ENCODE results near the gene ACRV1.
"Not testable (repeated sequence)": the region's sequence is repeated elsewhere in the genome, so short reads cannot be mapped to it uniquely, and the experiment has no call there.

Gene ACRV1, protein sequence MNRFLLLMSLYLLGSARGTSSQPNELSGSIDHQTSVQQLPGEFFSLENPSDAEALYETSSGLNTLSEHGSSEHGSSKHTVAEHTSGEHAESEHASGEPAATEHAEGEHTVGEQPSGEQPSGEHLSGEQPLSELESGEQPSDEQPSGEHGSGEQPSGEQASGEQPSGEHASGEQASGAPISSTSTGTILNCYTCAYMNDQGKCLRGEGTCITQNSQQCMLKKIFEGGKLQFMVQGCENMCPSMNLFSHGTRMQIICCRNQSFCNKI

DNA sequence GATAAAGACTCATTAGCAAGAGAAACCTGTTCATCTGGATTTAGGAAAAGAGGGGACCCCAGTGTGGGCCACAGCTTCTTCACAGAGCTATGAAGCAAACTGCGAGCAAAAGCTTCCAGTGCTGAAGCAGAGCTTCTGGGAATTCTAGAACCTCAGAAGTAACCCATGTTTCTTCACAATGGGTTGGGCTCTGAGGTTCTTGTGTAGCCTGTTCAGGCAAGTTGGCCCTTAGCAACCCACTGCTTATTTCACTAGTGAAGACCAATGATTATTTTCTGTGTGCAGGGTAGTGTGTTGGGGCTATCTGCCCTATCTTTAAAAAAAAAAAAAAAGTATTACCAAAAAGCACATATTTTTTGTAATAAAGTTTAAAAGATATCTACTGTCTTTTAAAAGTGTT lies at the start of gene ACRV1:
Gene ACRV1, minus strand, starts transcription at position 101 of the 400 bp plus-strand sequence. Its CDS starts 67 bp downstream, at position 34.
- no peak for DNase-seq

DNA sequence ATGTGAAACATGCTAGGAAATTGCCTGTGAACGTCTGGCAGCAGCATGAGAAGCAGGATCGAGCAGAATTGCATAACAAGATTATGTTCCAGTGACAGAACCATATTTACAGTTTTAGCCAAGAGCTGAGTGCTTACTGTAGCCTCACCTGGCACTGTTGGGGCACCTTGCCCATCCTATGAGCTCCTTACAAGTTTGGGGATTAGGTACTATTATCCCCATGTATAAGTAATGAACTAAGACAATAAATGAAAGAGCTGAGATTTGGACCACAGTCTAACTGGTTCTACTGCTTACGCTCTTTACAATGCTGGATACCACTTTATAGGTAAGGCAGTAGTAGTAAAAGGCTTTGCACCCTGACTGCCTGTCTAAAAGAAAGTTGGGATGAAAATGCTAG lies 48.3 kb upstream of the ACRV1 start:
- no peak for DNase-seq

DNA sequence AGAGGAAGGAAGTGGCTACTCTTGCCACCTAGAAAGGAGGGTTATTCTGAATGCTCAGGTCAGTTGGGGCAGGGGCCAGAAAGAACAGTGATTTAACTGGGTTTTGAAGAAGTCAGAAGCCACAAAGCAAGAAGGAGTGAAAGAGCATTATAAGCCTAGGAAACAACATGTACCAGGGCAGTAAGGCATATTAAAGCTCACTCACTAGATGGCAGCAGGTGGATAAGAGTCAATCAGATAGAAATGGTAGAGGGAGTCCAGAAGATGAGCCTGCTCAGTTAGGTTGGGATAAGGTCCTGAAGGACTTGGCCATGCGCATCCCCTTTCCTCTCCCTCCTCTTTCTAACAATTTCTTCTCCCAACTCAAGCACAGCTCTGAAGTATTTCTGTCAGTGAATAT lies 43.5 kb upstream of the ACRV1 start:
- no peak for DNase-seq

DNA sequence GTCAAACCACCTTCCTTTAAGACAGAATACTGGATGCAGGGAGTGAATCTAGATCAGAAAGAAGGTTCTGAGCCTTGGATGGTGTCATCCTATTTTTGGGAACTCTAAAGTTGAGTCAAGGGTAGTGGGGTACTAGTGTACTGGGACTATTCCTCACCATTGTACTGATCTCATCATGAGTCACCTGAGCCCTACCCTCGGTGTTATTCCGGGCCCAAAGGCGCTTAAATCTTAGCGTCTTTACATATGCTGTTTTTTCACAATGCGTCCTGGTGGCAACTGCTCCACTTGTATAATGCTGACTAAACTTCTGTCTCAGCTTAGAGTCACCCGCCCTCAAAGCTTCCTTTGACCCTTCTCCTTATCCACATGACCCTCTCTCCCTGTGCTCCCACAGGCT lies 40.1 kb upstream of the ACRV1 start:
- no peak for DNase-seq

DNA sequence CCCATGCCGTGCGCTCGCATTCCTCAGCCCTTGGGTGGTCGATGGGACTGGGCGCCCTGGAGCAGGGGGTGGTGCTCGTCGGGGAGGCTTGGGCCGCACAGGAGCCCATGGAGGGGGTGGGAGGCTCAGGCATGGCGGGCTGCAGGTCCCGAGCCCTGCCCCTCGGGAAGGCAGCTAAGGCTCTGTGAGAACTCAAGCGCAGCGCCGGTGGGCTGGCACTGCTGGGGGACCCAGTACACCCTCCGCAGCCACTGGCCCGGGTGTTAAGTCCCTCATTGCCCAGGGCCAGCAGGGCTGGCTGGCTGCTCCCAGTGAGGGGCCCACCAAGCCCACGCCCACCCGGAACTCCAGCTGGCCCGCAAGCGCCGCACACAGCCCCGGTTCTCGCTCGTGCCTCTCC lies 24.0 kb upstream of the ACRV1 start:
- DNase-seq = not testable (repeated sequence)

DNA sequence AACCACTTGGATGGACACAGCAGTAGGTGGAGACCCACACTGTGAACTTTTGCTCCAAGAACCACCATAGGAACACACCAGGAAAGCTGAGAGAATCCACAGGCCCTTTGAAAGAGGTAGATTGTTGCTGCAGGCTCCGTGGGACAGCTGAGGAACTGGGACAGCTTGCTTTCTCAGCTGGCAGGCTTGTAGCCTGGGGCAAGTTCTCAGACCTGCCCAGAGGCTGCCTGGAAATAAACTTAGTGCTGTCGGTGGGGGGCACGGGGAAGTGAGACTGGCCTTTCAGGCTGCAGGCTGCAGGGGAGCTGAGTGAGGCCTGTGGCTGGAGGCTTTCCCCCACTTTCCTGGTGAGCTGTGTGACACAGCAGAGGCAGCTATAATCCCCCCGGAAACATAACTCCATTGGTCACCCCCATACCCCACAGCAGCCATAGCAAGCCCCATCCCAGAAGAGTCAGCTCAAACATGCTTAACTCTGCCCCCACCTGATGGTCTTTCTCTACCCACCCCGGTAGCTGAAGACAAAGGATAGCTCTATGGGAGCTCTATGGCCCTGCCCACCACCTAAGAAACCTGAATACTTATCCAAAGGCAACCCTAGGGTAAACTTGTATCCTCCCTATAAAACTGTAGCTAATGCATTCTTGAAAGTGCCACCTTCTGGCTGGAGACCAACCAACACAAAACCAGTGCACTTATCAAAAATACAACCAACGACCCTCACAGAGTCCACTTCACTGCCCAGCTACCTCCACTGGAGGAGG lies 21.4 kb upstream of the ACRV1 start:
- no peak for DNase-seq

DNA sequence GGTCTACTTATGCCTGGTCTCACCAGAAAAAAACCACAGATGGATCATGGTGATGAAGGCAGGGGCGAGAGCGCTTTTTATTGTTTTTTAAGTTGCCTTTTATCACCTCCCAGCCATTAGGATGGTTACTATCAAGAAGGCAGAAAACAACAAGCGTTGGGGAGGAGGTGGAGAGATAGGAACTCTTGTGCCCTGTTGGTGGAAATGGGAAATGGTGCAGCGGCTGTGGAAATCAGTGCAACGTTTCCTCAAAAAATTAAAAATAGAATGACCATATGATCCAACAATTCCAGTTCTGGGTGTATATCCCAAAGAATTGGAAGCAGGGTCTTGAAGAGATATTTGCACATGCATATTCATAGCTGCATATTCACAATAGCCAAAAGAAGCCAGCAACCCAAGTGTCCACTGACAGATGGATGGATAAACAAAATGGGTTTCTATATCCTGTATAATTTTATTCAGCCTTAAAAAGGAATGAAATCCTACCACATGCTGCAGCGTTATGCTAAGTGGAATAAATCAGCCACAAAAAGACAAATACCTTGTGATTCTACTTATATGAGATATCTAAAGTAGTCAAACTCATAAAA lies 20.5 kb upstream of the ACRV1 start:
- DNase-seq = no peak

DNA sequence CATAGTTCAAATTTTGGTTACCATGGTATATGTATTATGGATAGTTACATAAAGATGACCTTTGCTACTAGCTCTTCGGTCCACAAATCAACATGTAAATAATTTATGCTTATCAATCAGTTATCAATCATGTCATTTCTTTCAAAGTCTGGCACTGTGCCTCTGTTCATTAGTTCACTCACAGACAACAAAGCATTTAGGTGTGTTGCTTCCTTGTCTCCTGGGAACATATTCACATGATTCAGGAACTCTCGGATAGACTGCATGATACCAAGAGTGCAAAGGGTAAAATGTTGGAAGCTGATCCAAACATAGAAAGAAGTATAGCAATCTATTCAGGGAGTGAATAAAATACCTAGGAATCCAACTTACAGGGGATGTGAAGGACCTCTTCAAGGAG lies 14.3 kb upstream of the ACRV1 start:
- no peak for DNase-seq

DNA sequence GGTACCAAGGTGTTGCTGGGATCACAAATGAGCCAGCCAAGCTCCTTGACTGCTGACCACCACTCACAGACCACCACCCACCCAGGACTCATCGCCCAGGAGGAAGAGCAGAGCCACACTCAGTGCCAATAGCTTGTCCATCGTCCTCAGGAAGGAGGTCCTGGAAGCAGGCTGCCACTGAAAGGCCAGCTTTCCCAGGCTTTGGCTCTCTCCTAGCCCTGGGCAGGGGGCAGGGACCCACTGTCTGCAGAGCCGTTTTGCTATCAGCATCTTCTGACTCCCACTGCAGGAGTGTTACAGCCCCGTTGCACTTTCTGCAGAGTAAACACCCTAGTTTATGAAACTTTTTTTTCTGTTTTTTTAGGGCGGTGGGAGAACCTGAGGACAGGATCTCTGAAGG lies 12.2 kb upstream of the ACRV1 start:
- DNase-seq = no peak

DNA sequence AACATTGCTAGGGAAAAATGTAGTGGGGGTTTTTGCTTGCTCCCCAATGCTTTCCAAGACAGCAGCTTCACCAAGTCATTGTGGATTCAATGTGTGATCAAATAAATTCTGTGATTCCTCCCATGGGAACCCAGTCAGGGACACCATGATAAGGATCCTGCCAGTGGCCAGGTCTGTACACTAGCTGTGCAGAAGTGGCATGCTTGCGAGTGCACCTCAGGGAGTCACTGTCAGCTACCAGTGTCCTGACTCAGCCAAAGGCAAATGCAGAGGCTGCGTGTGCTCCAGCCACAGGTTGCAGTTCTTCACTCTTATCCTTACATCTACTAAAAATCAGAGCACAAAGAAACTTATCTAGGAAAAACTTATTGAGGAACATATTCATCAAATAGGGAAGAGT lies 9.4 kb upstream of the ACRV1 start:
- no peak for DNase-seq

DNA sequence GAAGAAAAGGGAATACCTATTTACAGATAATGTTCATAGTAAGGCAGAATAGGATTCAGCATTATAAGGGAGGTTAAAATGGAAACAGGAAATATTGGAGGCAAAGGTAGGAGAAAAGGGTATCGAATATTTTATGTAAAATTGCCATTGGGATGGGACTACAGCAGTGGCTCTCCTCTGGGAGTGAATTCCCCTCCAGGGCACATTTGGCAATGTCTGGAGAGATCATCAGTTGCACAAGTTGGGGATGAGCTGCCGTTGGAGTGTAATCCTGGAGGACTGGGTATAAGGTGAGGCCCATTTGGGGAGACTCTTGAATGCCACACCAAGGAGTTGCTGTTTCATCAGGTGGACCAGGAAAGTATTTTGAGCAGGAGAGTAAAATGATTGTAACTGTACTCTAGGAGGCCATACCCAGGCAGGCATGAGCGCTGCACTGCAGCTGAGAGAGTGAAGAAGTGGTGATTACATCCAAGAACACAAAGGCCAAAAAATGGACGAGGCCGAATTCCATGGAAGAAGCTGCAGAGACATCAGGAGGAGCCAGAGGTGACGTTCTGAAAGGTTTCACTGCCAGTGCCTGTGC lies 8.7 kb upstream of the ACRV1 start:
- no peak for DNase-seq

DNA sequence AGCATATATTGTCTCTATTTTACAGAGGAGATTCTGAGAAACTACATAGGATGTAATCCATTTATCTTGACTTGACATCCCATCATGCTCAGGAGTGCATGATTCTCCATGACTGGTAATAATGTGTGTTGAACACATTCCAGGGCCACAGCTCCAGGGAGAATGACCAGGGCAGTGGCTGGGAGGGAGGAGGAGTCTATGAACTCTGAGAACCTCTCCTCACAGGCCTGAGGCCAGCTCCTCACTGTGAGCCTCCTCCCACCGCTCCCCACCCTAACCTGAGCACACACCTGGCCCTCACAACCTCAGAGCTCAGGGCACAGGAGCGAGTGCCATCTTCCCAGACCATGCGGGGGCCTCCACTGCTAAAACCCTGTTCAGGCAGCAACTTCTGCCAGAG lies 8.0 kb upstream of the ACRV1 start:
- no peak for DNase-seq

DNA sequence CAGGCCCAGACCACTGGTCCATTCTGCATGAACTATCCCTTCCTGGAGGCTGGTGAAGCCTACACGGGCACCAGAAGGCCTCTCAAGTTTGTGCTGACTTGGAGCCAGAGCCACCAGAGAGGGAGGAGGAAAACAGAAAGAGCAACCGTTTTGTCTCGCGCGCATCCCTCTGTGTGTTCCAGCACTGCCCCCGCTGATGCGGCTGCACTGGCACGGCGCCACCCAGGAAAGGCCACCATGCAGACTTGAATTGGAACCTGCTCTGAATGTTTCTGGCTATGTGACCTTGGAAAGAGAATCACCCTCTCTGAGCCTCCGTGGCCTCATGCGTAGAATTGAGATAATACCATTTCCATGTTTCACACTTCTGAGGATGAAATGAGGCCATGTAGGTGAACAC lies 7.4 kb upstream of the ACRV1 start:
- DNase-seq = no peak

DNA sequence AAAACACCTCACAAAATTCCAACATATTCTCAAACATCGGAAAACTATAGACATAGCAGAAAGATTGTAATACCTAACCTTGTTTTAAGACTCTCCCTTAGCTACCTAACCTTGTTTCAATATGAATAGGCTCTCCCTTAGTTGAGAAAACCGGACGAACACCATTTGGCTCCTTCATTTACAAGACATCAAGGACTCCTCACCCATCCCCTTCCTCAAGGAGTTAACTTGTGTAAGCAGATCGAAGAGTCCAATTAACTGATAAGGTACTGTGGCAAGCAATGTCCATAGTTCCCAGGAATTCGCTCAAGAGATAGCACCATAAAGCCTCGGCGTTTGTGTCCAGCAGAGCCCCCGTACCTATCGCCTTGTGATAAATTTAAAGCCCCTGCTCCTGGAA lies 4.6 kb upstream of the ACRV1 start:
- no peak for DNase-seq

DNA sequence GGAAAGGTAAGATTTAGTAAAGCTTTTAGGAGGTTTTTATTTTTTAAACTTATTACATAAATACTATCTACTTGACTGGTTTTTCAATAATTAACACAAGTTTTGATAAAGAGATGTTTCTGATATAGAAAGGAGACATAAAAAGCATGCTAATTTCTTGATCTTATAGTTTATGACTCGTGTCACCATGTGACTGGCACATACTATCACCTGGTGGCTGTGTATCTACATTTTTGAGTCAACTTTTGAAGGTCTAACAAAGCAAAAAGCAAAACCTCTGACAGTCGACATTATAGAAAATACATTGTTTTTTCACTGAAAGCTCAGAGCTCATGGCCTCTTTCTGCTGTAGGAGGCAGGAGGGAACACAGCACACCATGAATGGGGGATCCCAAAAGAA lies 810 bp downstream of the ACRV1 start:
- DNase-seq = no peak

DNA sequence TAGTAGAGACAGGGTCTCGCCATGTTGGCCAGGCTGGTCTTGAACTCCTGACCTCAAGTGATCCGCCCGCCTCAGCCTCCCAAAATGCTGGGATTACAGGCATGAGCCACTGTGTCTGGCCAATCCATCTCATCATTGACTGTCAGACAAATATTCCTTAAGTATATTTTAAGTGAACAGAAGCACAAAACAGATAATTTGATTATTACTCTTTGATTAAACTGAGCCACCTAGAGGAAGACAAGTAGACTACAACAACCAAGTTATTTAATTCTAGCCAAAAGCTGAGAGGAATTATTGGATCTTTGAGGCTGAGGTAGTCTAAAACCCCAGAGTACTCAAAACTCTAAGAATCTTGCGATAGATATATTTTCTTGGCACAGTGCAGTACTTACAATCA lies 1.2 kb downstream of the ACRV1 start:
- DNase-seq = no peak

DNA sequence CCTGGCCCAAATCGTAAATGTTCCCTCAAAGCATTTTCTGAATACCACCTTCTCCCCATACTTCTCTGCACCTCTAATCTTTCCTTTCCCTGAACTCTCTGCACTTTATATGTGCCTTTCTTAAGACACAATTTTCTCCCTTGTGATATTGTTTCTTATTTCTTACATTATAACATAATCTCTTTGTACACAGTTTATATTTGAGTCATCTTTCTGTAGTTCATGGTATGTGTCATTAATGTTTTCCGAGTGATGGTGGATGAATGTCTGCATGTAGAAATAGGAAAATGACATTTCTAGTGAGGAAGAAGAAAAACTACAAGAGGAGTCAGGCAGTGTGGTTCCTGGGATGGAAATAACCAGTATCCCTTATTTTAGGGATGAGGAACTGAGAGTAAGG lies 5.5 kb downstream of the ACRV1 start:
- DNase-seq = no peak

DNA sequence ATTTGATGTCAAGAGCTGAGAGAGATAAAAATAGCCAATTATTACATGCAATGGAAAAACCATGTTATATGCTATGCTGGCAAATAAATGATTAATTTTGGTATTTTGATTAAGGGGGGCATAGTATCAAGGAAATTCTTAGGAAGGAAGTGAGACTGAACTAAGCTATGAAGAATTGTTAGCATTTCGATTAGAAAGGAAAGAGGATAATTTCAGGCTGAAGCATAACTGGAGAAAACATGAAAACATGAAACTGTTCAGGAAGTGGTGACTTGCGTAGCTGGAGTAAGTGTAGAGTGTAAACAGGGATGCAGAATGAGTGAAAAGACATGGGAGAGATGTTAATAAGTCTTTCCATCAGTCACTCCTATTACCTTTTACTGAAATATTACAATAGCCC lies 6.4 kb downstream of the ACRV1 start:
- DNase-seq = no peak

DNA sequence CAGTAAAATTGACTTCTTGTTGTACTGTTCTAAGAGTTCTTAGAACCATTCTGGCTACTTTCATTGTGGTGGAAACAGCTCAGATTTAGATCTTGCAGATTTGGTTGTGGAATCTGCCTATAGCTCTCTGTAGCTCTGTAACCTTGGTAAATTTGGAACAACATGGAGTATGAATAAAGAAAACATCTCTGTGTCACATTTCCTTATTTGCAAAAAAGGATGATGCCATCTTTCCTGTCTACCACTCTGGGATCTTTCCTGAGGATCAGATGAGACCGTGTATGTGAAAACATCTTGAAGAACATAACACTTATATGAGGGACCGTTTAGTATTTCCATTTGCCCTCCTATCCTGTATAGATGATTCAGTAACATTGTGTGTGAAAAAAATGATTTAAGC lies 9.1 kb downstream of the ACRV1 start:
- no peak for DNase-seq

DNA sequence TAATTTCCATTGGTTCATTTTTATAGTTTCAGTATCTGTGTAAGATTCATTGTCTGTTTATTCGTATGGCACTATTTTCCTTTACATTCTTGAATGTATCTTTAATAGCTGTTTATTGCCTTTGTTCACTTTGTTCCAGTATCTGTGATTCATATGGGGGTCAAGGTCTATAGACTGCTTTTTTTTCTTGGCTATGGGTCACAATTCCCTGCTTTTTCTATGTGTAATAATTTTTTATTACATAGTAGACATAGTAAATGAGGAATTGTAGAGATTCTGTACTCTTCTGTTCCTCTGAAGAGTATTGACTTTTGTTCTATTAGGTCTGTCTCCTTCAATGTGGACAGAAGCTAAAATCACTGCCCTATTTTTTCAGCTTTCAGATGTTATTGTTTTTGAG lies 10.5 kb downstream of the ACRV1 start:
- no peak for DNase-seq

DNA sequence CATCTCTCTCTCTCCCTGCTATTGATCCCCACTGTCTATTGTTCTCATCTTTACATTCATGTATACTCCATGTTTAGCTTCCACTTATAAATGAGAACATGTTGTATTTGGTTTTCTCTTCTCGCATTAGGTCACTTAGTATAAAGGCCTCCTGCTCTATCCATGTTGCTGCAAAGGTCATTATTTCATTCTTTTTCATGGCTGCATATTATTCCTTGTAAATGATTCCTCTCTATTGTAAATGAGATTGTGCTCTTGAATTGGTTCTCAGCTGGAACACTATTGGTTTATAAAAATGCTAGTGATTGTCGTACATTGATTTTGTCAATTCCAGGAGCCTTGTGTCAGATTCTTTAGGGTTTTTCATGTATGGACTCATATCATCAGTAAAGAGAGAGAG lies 13.5 kb downstream of the ACRV1 start:
- no peak for DNase-seq

DNA sequence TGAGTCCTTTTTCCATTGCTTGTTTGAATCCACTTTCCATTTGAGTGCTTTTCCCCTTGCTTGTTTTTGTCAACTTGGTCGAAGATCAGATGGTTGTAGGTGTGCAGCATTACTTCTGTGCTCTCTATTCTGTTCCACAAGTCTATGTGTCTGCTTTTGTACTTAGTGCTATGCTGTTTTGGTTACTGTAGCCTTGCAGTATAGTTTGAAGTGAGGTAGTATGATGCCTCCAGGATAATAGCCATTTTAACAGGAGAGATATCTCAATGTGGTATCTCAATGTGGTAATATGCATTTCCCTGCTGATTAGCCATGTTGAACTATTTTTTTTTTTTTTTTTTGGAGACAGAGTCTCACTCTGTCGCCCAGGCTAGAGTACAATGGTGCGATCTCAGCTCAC lies 16.7 kb downstream of the ACRV1 start:
- DNase-seq = no peak

DNA sequence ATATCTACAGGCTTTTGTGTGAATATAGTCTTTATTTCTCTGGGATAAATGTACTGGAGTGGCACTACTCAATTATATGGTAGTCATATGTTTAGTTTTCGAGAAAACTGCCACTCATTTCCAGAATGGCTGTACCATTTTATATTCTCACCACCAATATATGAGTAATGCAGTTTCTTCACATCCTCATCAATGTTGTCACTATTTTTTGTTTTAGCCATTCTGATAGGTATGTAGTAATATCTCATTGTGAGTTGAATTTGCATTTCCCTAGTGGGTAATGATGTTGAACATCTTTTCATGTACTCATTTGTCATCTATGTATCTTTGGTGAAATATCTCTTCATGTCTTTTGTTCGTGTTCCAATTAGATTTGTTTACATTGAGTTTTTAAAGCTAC lies 18.0 kb downstream of the ACRV1 start:
- DNase-seq = no peak
